A673 (cell line): Measurements from ENCODE around the gene SMARCAL1. TPM values are rescaled to one million over a fixed set of nuclear protein-coding genes. Genes with fewer than 3 reads are reported as not detected.

Experiments used
- BruUV-seq: library from RNA; stranded (reverse); fragments of 400-500 nt; replicated peaks from 2 replicates; lab custom pipeline; 2021; lab: Mats Ljungman, UMichigan
- CTCF ChIA-PET: fragments of 300-600 bp; sonication (Branson Sonifier 250); formaldehyde crosslinking; loops from one replicate; lab custom pipeline; 2022; ENCODE audit warnings: antibody characterized with exemption; lab: Charles Lee
- POLR2A ChIA-PET: fragments of 300-600 bp; sonication (Branson Sonifier 250); formaldehyde crosslinking; loops from one replicate; lab custom pipeline; 2022; ENCODE audit warnings: antibody characterized with exemption; ENCODE audit not compliant: low non-redundant PET; lab: Charles Lee
- DNase-seq: peaks from one replicate; pipeline ENCODE4 v3.0.0-alpha.2; 2015; ENCODE audit warnings: low spot score
- H3K27ac ChIP-seq: fragments of 200-600 bp; sonication (generic); 2 replicates; pipeline ENCODE4 v1.5.1; 2016; ENCODE audit warnings: mixed run types, low read depth, mild to moderate bottlenecking, mixed read lengths, antibody characterized with exemption, low read length; ENCODE audit not compliant: poor library complexity, severe bottlenecking
- H3K27me3 ChIP-seq: fragments of 200-600 bp; sonication (generic); replicated peaks from 2 replicates; pipeline ENCODE4 v1.6.1; 2017; ENCODE audit warnings: mixed run types, low read depth, mild to moderate bottlenecking, mixed read lengths, antibody characterized with exemption, low read length; ENCODE audit not compliant: insufficient read depth, poor library complexity
- H3K36me3 ChIP-seq: fragments of 200-600 bp; sonication (generic); 2 replicates; pipeline ENCODE4 v1.6.1; 2016; ENCODE audit warnings: mixed run types, mild to moderate bottlenecking, mixed read lengths, antibody characterized with exemption, low read length; ENCODE audit not compliant: insufficient read depth, poor library complexity, severe bottlenecking
- H3K4me1 ChIP-seq: fragments of 200-600 bp; sonication (generic); 2 replicates; pipeline ENCODE4 v1.6.1; 2017; ENCODE audit warnings: mixed run types, mild to moderate bottlenecking, mixed read lengths, antibody characterized with exemption, low read length; ENCODE audit not compliant: insufficient read depth, poor library complexity, severe bottlenecking
- H3K4me3 ChIP-seq: fragments of 200-600 bp; sonication (generic); 2 replicates; pipeline ENCODE4 v1.5.1; 2016; ENCODE audit warnings: low read depth, mixed run types, mild to moderate bottlenecking, mixed read lengths, low read length; ENCODE audit not compliant: poor library complexity, severe bottlenecking
- H3K9me3 ChIP-seq: fragments of 200-600 bp; sonication (generic); 2 replicates; pipeline ENCODE4 v1.6.1; 2016; ENCODE audit warnings: mixed run types, low read depth, mild to moderate bottlenecking, mixed read lengths, antibody characterized with exemption, low read length; ENCODE audit not compliant: poor library complexity, severe bottlenecking
- EZH2 ChIP-seq: fragments of 200-600 bp; sonication (generic); IDR thresholded peaks from 2 replicates; pipeline ENCODE4 v1.6.1; 2017; ENCODE audit warnings: borderline replicate concordance, low read depth, mild to moderate bottlenecking, mixed read lengths, antibody characterized with exemption, low read length; ENCODE audit not compliant: poor library complexity, severe bottlenecking
- intact Hi-C: fragments of 100-400 bp; cut with micrococcal nuclease; formaldehyde crosslinking; loops from one replicate; pipeline ENCODE4 v1.10.0; 2022; ENCODE audit not compliant: unreplicated experiment
- total RNA-seq: library from RNA; stranded (reverse); gene quantifications from 2 replicates; pipeline ENCODE4 v1.2.3, GENCODE V29; 2021
- TF ChIP-seq, protein P1 (sequence below): fragments of 300-800, 200-600 bp; sonication (generic); conservative IDR thresholded peaks from 2 replicates; pipeline ENCODE4 v1.5.1; 2017; ENCODE audit warnings: low read depth, mild to moderate bottlenecking, antibody characterized with exemption, low read length, moderate library complexity, mixed read lengths

The SMARCAL1 gene
- total RNA-seq, 1 experiment from 2014 or later: 20.7 TPM

- no peaks in the 10 kb centered on the region for H3K36me3 ChIP-seq
- CTCF ChIA-PET: no interaction called here
Observed at GRCh38 chr2:216423071-216423470, 10.8 kb downstream of the SMARCAL1 start.

GRCh38 chr2:216424274-216424673 lies 12.0 kb downstream of the SMARCAL1 start:
- CTCF ChIA-PET: no interaction called here
- no peaks in the 10 kb centered on the region for H3K4me1 ChIP-seq
- H3K27me3 ChIP-seq: no peaks in the 10 kb centered on the region
- POLR2A ChIA-PET: no interaction called here
- H3K36me3 ChIP-seq: no peaks in the 10 kb centered on the region
- TF ChIP-seq, protein P1, sequence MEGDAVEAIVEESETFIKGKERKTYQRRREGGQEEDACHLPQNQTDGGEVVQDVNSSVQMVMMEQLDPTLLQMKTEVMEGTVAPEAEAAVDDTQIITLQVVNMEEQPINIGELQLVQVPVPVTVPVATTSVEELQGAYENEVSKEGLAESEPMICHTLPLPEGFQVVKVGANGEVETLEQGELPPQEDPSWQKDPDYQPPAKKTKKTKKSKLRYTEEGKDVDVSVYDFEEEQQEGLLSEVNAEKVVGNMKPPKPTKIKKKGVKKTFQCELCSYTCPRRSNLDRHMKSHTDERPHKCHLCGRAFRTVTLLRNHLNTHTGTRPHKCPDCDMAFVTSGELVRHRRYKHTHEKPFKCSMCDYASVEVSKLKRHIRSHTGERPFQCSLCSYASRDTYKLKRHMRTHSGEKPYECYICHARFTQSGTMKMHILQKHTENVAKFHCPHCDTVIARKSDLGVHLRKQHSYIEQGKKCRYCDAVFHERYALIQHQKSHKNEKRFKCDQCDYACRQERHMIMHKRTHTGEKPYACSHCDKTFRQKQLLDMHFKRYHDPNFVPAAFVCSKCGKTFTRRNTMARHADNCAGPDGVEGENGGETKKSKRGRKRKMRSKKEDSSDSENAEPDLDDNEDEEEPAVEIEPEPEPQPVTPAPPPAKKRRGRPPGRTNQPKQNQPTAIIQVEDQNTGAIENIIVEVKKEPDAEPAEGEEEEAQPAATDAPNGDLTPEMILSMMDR: no peak
- TF ChIP-seq EZH2: no peak
- intact Hi-C loops: no loop called here
- H3K27ac ChIP-seq: no peak overlapping the region
- BruUV-seq: no TSS peak
- no peak for DNase-seq
- no peaks in the 10 kb centered on the region for H3K9me3 ChIP-seq
- H3K4me3 ChIP-seq: no peak overlapping the region

More at GRCh38 chr2:216423071-216423470, 10.8 kb downstream of the SMARCAL1 start:
- no peak for DNase-seq
- Histone ChIP-seq H3K9me3 (no peaks in the 10 kb centered on the region), H3K27me3 (no peaks in the 10 kb centered on the region), H3K27ac (no peak overlapping the region), H3K4me1 (no peaks in the 10 kb centered on the region), H3K4me3 (no peak overlapping the region)
- intact Hi-C loops: no loop called here
- no peak for TF ChIP-seq EZH2
- TF ChIP-seq, protein P1: no peak
- POLR2A ChIA-PET: interaction anchor here (0.6 kb wide), 1 partner anchor 25 kb away, joined by 3 read pairs; no protein-coding TSS in a partner anchor
- BruUV-seq: no TSS peak

DNA sequence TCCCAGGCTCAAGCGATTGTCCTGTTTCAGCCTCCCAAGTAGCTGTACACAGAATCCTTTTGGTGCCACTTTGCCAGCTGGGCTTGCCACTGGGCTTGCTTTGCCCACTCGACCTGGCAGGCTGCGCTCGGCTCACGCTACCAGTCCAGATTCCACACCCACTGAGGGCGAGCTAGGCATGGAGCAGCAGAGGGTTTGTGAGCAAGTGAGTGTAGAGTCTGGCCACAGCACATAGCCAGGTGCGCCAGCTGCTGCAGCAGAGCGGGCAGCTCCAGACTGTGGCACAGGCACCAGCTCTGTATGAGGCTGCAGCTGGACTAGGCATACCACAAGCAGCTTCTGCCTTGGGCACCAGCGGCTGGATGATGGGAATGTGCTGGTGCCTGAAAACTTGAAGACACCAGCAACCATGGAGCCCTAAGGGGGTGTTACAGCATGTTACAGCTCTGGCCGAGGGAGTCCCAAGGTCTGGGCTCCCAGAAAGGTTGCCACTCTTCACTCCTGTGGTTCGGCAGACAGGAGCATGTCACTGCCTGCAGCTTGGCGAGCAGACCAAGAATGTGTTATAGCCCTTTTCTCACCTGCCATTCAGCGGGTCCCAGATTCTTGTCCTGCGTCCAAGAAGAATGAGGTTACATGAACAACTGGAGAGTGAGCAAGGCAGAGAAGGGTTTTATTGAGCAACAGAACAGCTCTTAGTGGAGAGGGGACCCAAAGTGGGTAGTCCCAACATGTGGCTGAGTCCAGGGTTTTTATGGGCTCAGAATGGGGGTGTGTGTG lies 12.9 kb downstream of the SMARCAL1 start:
- intact Hi-C loops: no loop called here
- no peaks in the 10 kb centered on the region for H3K36me3 ChIP-seq
- no peaks in the 10 kb centered on the region for H3K4me1 ChIP-seq
- TF ChIP-seq, protein P1: no peak
- TF ChIP-seq EZH2: no peak
- no peak overlapping the region for H3K27ac ChIP-seq
- H3K27me3 ChIP-seq: no peaks in the 10 kb centered on the region
- H3K4me3 ChIP-seq: no peak overlapping the region
- BruUV-seq: no TSS peak
- no peaks in the 10 kb centered on the region for H3K9me3 ChIP-seq
- DNase-seq: no peak
- ChIA-PET POLR2A (no interaction called here), CTCF (no interaction called here)
